Breast epithelium (tissue), 3 donors: Measurements from ENCODE around the gene EPHB2.

Experiments used
- POLR2A ChIP-seq: fragments of 450-650 bp; IDR thresholded peaks from one replicate; pipeline ENCODE4 v1.6.1; 2016; ENCODE audit warnings: antibody characterized with exemption, mild to moderate bottlenecking, moderate library complexity
- POLR2AphosphoS5 ChIP-seq, 3 donors: sonication (generic); formaldehyde crosslinking; IDR thresholded peaks; one replicate each; pipeline ENCODE4 v1.6.1; 2017; ENCODE audit warnings: antibody characterized with exemption in 3 of 3

- no peak for TF ChIP-seq POLR2A
- no peak for TF ChIP-seq POLR2AphosphoS5 (IDR thresholded peaks at IDR 0.05)
Observed at GRCh38 chr1:22798083-22798482, 87.4 kb downstream of the EPHB2 start.
